ENCODE results near the gene NCKAP1.

GRCh38 chr2:183057333-183057985, 19.2 kb upstream of the NCKAP1 start:
- TF ChIP-seq EZH2 (optimal IDR thresholded peaks at IDR 0.05; ENCODE audit: low read depth, low read length) (no peak), EZH2phosphoT487 (IDR thresholded peaks at IDR 0.05; ENCODE audit: low read length) (no peak)
- TF ChIP-seq, protein P1, sequence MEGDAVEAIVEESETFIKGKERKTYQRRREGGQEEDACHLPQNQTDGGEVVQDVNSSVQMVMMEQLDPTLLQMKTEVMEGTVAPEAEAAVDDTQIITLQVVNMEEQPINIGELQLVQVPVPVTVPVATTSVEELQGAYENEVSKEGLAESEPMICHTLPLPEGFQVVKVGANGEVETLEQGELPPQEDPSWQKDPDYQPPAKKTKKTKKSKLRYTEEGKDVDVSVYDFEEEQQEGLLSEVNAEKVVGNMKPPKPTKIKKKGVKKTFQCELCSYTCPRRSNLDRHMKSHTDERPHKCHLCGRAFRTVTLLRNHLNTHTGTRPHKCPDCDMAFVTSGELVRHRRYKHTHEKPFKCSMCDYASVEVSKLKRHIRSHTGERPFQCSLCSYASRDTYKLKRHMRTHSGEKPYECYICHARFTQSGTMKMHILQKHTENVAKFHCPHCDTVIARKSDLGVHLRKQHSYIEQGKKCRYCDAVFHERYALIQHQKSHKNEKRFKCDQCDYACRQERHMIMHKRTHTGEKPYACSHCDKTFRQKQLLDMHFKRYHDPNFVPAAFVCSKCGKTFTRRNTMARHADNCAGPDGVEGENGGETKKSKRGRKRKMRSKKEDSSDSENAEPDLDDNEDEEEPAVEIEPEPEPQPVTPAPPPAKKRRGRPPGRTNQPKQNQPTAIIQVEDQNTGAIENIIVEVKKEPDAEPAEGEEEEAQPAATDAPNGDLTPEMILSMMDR (IDR thresholded peaks at IDR 0.05; ENCODE audit: low read length) = no peak

Measured in MM.1S (cell line).